ENCODE measurements around the gene ZBTB7C. TPM values are rescaled to one million over a fixed set of nuclear protein-coding genes. Genes with fewer than 3 reads are reported as not detected.

The ZBTB7C gene
- total RNA-seq, 2 experiments from 2014 or later: not detected

DNA sequence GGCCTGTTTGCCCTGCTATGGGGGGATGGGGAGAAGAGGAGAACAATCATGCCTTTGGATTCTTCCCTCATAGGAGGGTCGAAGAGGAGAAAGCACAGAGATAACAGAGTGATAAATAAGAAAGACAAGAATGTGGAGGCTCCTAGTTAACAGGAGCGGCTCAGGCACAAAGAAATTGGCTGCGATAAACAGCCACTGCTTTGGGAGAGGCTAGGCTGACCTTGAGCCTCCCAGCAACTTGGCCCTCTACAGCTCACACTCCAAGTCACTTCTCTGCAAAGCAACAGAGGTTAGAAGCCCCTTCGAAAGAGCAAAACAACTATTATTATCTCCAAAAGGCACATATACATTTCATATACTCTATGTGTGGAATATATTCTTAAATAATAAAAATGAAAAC, 69.5 kb downstream of the ZBTB7C start:
- Mint-ChIP-seq H3K4me3 (no peak overlapping the region), H3K27me3 (no peaks in the 10 kb centered on the region), H3K4me1 (ENCODE audit: low read depth) (no peaks in the 10 kb centered on the region), H3K36me3 (ENCODE audit: low read depth) (no peaks in the 10 kb centered on the region), H3K27ac (no peak overlapping the region), H3K9me3 (no peaks in the 10 kb centered on the region)
- CTCF ChIA-PET: no interaction called here
- POLR2A ChIA-PET: interaction anchor here (1.1 kb wide), 1 partner anchor 9 kb away, joined by 4 read pairs; no protein-coding TSS in a partner anchor
- TF ChIP-seq CTCF (IDR thresholded peaks at IDR 0.05): no peak
- intact Hi-C loops (cut with micrococcal nuclease): no loop called here
- ATAC-seq (no peak), DNase-seq (no peak)

- Mint-ChIP-seq H3K4me1 (ENCODE audit: low read depth) (no peaks in the 10 kb centered on the region), H3K27me3 (peaks cover 1% of the 10 kb centered on the region), H3K9me3 (no peaks in the 10 kb centered on the region), H3K4me3 (no peak overlapping the region), H3K36me3 (ENCODE audit: low read depth) (no peaks in the 10 kb centered on the region), H3K27ac (no peak overlapping the region)
- ATAC-seq: no peak
- TF ChIP-seq CTCF (IDR thresholded peaks at IDR 0.05): no peak
- DNase-seq: no peak
- intact Hi-C loops (cut with micrococcal nuclease): no loop called here
- POLR2A ChIA-PET: no interaction called here
- CTCF ChIA-PET: no interaction called here
Observed at GRCh38 chr18:48338915-48339314, 70.3 kb downstream of the ZBTB7C start.

- no peak for TF ChIP-seq CTCF (IDR thresholded peaks at IDR 0.05)
- H3K4me3 Mint-ChIP-seq: no peak overlapping the region
- ChIA-PET POLR2A (no interaction called here), CTCF (no interaction called here)
- no peaks in the 10 kb centered on the region for H3K36me3 Mint-ChIP-seq (ENCODE audit: low read depth)
- DNase-seq (no peak), ATAC-seq (no peak)
- intact Hi-C loops (cut with micrococcal nuclease): no loop called here
- H3K27me3 Mint-ChIP-seq: peaks cover 7% of the 10 kb centered on the region
- H3K9me3 Mint-ChIP-seq: no peaks in the 10 kb centered on the region
- H3K27ac Mint-ChIP-seq: no peak overlapping the region
- no peaks in the 10 kb centered on the region for H3K4me1 Mint-ChIP-seq (ENCODE audit: low read depth)
Observed at GRCh38 chr18:48337053-48337452, 72.1 kb downstream of the ZBTB7C start.

DNA sequence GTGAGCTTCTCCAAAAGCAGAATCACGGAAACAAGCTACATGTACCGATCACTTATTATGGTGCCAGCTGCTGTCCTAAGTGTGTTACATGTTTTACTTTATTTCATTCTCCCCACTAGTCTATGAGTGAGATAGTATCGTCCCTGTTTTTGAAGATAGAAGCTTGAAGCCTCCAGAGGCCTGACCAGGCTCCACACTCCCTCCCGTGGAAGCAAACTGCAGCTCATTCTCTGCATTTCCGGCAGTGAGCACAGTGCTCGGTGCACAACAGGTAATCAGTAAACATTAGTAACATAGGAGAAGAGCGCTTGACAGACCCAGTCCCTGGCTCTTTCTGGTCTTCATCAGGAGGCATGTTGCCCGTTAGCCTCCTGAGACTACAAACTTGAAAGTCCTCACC, 72.9 kb downstream of the ZBTB7C start:
- DNase-seq (no peak), ATAC-seq (no peak)
- no peak overlapping the region for H3K27ac Mint-ChIP-seq
- POLR2A ChIA-PET: no interaction called here
- CTCF ChIA-PET: no interaction called here
- TF ChIP-seq CTCF (IDR thresholded peaks at IDR 0.05): no peak
- H3K9me3 Mint-ChIP-seq: no peaks in the 10 kb centered on the region
- intact Hi-C loops (cut with micrococcal nuclease): no loop called here
- H3K36me3 Mint-ChIP-seq (ENCODE audit: low read depth): no peaks in the 10 kb centered on the region
- peaks cover 7% of the 10 kb centered on the region for H3K27me3 Mint-ChIP-seq
- H3K4me1 Mint-ChIP-seq (ENCODE audit: low read depth): no peaks in the 10 kb centered on the region
- no peak overlapping the region for H3K4me3 Mint-ChIP-seq

GRCh38 chr18:48335829-48336228, 73.4 kb downstream of the ZBTB7C start:
- Mint-ChIP-seq H3K9me3 (no peaks in the 10 kb centered on the region), H3K27ac (no peak overlapping the region), H3K4me3 (no peak overlapping the region), H3K27me3 (peaks cover 10% of the 10 kb centered on the region), H3K36me3 (ENCODE audit: low read depth) (no peaks in the 10 kb centered on the region), H3K4me1 (ENCODE audit: low read depth) (no peaks in the 10 kb centered on the region)
- intact Hi-C loops (cut with micrococcal nuclease): no loop called here
- ChIA-PET POLR2A (no interaction called here), CTCF (no interaction called here)
- ATAC-seq (no peak), DNase-seq (no peak)
- no peak for TF ChIP-seq CTCF (IDR thresholded peaks at IDR 0.05)

Measured in activated CD8-positive, alpha-beta T cell treated with anti-CD3 and anti-CD28 coated beads for 36 hours (primary cell).